Activated gamma-delta T cell treated with anti-CD3 and anti-CD28 coated beads, Interleukin-2, amount 50 U/mL, for 16 hours (primary cell): ENCODE measurements around the gene EFTUD2.
"Not testable (repeated sequence)": the region's sequence is repeated elsewhere in the genome, so short reads cannot be mapped to it uniquely, and the experiment has no call there.

Experiments
- DNase-seq: peaks from one replicate; pipeline ENCODE4 v3.0.0-alpha.2; 2020; ENCODE audit warnings: low read depth

The EFTUD2 gene

DNA sequence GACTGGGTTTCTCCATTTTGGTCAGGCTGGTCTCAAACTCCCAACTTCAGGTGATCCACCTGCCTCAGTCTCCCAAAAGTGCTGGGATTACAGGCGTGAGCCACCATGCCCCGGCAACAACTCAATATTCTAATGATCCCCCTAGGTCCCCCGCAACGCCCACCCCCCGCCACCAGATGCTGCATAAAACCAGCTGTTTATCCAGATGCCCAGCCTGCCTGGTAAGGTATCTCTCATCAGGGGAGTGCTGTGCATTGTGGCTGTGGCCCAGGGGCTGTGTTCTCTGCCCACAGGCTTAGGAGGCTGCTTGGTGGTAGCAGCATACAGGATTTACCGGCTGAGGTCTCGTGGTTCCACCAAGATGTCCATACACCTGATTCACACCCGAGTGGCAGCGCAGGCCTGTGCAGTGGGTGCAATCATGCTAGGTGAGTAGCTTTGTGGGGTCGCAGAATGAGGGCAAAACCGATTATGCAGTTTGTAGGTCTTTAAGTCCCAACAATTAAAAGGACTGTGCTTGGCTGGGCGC, 50.2 kb downstream of the EFTUD2 start:
- no peak for DNase-seq

DNA sequence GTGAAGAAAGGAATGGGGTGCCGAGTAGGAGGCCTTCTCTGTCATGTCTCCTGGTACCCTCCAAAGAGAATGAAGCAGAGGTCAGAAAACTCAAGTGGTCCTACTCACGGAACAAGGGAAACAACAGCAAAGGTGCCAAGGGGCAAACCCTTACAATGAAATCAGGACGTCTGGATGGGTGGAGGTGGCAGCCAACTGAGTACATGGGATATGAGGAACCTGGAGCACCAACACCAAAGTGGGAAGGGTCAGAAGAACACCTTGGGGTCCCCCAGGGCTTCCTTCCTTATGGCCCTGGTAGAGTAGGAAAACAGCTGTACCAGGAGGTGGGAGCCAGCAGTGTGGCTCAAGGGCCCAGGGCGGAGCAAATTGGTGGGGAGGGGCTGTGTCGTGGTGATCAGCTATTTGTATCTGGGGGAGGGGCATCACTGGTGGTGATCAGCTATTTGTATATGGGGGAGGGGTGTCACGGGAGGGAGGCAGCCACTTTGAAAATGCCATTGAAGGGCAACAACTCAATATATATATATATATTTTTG, 50.9 kb downstream of the EFTUD2 start:
- DNase-seq, result no peak

DNA sequence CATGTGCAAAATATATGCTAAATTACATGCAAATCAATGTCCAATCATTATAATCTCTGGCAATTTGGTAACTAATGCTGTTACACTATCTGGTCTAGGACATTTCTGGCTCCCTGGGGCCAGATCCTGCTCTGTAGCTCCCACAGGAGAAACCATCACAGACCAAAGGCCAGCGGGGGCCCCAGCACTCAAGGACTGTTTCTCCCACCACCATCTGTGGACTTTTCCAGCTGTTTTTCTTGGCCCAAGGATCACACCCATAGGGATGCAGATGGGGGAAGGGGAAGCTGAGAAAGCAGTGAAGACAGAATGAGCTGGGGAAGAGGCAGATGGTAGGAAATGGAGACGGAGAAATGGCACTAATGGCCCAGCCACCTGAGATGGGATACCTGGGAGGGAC, 51.7 kb downstream of the EFTUD2 start, which contains the start of gene HIGD1B:
Gene HIGD1B (plus strand): TSS at position 298 of the 400 bp plus-strand sequence. CDS start 270 bp downstream, outside the sequence.
- DNase-seq, result no peak

- DNase-seq, result no peak
These were observed 53.0 kb downstream of the EFTUD2 start for GRCh38 chr17:44846206-44846605.

DNA sequence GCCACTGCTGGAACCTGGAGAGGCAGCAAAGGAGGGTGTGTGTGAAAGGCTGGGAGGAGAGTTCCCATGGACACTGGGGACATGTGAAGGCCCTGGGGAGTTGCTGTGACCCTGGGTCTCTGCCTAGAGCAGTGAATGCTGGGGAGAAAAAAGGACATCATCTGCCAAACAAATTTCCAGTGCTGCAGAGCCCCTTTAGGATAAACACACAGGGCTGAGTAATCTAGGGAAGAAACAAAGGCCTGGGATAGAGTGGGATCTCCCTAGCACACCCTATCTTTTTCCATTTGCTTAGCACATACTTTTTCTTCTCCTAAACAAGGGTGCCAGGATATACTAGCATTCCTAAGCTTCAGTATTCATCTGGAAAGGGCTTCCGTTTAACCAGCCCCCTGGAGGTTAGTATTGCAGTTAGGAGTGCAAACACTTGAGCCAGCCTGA, 54.8 kb downstream of the EFTUD2 start:
- no peak for DNase-seq

GRCh38 chr17:44842748-44843147, 56.5 kb downstream of the EFTUD2 start:
- no peak for DNase-seq

GRCh38 chr17:44840936-44841335, 58.3 kb downstream of the EFTUD2 start:
- no peak for DNase-seq

DNA sequence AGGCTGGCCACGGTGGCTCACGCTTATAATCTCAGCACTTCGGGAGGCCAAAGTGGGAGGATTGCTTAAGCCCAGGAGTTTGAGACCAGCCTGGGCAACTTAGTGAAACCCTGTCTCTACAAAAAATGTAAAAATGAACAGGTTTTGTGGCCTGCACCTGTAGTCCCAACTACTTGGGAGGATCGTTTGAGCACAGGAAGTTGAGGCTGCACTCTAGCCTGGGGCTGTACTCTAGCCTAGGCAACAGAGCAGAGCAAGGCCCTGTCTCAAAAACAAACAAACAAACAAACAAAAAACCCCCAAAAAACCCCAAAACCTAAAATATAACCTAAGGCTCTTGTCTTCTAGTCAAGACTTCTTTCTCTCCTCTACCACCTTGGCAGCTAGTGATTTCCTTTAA, 59.0 kb downstream of the EFTUD2 start:
- no peak for DNase-seq

DNA sequence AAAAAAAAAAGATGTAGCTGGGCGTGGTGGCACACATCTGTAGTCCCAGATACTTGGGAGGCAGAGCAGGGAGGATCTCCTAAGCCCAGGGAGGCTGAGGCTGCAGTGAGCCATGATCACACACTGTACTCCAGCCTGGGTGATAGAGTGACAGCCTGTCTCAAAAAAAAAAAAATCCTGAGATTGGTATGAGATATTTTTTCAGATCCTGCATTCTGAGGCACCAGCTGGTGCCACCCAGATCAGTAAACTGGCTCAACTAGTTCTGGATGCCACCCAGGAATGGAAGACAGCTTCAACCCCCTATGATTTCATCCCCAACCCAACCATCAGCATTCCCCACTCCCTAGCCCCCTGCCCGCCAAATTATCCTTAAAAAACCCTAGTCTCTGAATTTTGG, 62.0 kb downstream of the EFTUD2 start:
- no peak for DNase-seq

GRCh38 chr17:44832805-44833204, 66.4 kb downstream of the EFTUD2 start:
- no peak for DNase-seq

GRCh38 chr17:44831371-44831770, 67.9 kb downstream of the EFTUD2 start:
- DNase-seq, result no peak

GRCh38 chr17:44830359-44831288, 68.6 kb downstream of the EFTUD2 start:
- DNase-seq, result no peak

GRCh38 chr17:44829523-44830358, 69.5 kb downstream of the EFTUD2 start, which contains the start of gene GJC1:
Gene GJC1 (minus strand): TSS chr17:44830287. CDS start chr17:44805817, 24,470 bp downstream.
- DNase-seq, result no peak

- DNase-seq, result no peak
These were observed 70.2 kb downstream of the EFTUD2 start for GRCh38 chr17:44828919-44829522.

DNA sequence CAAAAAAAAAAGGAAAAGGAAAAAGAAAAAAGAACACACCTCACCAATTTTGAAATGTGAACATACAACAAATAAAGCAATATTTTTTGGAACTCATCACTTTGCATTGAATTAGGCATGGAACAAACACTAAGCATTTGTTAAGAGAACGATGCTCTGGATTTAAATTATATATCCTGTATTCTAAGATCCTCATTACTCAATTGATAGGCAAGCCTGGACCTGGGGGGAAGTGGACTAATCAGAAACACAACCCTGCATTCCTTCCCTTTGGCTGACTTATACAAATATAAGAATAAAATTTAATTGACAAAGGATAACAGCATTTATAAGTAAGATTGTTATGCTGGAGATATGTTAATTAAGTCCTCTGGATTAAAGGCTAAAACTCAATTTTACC, 71.4 kb downstream of the EFTUD2 start:
- no peak for DNase-seq

- DNase-seq, result no peak
These were observed 73.0 kb downstream of the EFTUD2 start for GRCh38 chr17:44826123-44826790.

DNA sequence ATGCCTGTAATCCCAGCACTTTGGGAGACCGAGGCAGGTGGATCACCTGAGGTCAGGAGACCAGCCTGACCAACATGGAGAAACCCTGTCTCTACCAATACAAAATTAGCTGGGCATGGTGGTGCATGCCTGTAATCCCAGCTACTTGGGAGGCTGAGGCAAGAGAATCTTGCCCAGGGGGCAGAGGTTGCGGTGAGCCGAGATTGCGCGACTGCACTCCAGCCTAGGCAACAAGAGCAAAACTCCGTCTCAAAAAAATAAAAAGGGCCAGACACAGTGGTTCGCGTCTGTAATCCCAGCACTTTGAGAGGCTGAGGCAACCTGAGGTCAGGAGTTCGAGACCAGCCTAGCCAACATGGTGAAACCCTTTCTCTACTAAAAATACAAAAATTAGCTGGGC, 74.0 kb downstream of the EFTUD2 start:
- not testable (repeated sequence) for DNase-seq

DNA sequence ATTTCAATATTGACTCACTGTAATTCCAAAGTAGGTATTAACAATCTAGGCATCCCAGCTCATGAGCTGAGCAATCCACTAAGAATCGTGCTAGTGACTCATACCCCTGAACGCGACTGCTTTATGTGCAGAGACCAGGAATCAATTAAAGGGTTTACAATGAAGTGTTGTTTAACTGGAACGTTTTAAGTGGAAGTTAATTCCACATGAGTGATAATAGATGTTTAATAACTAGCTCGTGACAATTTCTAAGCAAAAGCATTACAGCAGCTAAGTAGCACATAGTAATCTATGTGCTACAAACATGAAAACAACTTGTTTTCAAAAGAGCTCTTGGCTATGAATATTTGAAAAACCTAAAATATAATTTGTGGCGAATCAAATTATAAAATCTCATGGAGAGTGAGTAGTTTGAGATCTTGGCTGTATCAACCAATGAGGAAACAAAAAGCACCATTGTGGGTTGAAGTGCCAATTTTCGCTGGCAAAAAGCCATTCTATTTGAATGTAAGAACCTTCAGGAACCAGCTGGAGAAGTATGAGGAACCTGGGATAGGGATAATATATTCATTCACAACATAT, 78.5 kb downstream of the EFTUD2 start:
- no peak for DNase-seq

- not testable (repeated sequence) for DNase-seq
These were observed 80.7 kb downstream of the EFTUD2 start for GRCh38 chr17:44818508-44818907.

DNA sequence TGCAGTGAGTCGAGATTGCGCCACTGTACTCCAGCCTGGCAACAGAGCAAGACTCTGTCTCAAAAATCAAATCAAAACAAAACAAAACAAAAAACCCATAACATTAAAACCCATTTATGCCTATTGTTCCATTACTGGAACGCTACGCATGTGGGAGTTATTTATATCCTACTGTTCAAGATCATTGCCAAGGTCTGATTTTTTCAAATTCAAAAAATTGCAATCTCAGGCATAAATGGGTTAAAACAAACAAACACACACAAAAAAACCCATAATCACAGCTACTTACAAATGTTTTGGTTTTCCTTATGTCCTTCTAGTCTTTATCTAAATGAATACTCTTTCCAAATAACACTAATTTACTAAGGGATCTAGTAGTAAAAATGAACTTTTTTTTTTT, 87.0 kb downstream of the EFTUD2 start:
- no peak for DNase-seq
